Loucy (cell line): ENCODE data around the gene PDE11A.

Experiments used
- CTCF ChIP-seq: fragments of 200-600 bp; sonication (generic); conservative IDR thresholded peaks from 2 replicates; pipeline ENCODE4 v1.5.1; 2014; ENCODE audit warnings: mild to moderate bottlenecking, antibody characterized with exemption, low read length
- EZH2phosphoT487 ChIP-seq: fragments of 200-600 bp; IDR thresholded peaks from 2 replicates; pipeline ENCODE4 v1.6.1; 2018; ENCODE audit warnings: antibody characterized with exemption, mild to moderate bottlenecking, moderate library complexity, borderline replicate concordance

GRCh38 chr2:177651833-177652232 is 420.7 kb downstream of the PDE11A start:
- TF ChIP-seq CTCF (no peak), EZH2phosphoT487 (no peak)
